GM04503 (cell line): ENCODE measurements around the gene HSD17B12.

Experiments
- DNase-seq: peaks from one replicate; pipeline ENCODE4 v3.0.0-alpha.2; 2012; ENCODE audit warnings: low read depth

The HSD17B12 gene

DNA sequence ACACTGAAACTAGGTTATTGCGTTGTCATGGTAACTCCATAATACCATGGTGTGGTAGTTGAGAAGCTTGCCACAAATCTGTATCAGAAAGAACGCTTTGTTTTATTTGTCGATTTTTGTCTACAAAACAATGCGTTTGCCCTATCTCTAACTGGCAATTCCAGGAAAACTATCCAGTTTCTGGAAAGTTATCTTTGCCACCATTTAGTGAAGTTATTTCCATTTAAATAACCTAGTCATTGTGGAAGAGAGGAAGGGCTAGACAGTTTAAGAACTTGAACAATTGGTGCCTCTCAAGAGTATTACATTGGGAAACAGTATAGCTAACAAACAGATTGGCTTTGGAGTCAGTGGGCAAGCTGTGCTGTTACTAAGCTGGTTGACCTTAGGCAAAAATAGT, 7.9 kb downstream of the HSD17B12 start:
- DNase-seq = no peak

GRCh38 chr11:43689167-43689566, 8.6 kb downstream of the HSD17B12 start:
- DNase-seq = no peak

DNA sequence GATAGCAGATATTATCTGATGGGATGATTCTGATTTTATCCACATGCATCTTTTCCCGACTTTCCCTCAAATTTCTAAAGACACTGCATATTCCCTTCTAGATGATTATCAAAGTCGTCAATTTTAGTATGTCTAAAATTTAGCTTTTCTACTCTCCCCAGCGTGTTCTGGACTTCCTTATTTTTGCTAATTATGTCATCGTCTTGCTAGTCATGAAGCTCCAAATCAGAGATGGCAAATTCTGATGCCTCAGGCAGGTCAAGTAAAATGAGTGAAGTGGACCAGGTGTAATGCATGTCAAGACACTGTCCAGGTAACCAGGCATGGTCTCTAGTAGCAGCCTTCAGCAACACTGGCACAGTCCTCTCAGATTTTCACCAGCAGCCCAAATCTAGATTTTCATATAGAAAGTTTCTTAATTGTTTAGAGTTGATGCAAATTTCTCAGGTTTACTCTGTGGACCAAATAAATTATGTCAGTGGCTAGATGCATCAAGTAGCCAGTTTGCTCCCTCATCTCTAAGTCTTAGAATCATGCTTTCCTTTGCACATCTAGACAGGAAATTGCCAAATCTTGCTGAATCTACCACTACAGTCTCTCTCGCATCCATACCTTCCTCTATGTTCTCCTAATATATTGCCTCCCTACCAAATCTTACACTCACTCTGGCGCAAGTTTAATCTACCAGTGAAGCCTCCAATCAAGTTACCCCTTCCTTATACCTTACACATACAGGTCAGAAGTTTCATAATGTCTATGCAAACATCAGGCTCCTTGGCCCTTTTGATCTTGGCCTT, 10.6 kb downstream of the HSD17B12 start:
- DNase-seq = no peak

GRCh38 chr11:43691806-43692205, 11.3 kb downstream of the HSD17B12 start:
- no peak for DNase-seq

DNA sequence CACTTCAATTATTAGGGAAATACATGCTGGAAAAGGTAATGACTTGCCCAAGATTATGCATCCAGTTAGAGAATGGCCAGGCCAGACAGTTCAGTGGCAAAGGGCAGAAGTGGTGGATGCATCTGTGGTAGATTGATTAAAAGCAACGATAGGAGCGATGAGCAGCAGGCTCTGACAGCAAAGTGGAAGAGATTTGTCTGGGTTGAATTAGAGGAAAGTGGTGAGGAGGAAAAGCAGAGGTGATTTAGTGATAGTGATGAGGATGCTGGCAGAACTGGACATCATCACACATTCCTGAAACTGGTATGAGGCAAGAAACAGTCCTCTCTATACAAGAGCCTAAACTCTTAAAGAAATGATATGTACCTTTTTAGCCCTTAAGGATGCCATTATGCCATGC, 12.5 kb downstream of the HSD17B12 start:
- no peak for DNase-seq

GRCh38 chr11:43693731-43694130, 13.2 kb downstream of the HSD17B12 start:
- DNase-seq = no peak

GRCh38 chr11:43694477-43694876, 13.9 kb downstream of the HSD17B12 start:
- no peak for DNase-seq

DNA sequence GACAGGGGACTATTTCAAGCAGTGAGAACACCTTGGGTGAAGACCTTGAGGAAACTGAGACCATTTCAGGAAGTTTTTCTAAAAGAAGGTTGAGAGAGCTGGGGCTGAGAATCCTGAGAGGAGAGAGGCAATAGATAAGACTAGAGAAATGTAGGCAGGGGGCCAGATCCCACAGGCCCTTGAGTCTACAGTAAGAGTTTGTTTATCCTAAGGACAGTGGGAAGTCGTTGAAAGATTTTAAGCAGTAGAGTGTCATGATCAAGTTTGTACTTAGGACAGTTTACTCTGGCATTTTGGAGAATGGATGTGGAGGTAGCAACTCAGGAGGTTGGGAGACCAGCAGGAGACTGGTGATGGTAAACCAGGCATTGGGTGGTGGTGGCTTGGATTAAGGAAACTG, 17.1 kb downstream of the HSD17B12 start:
- no peak for DNase-seq

- no peak for DNase-seq
These were observed 19.3 kb downstream of the HSD17B12 start for GRCh38 chr11:43699870-43700269.

GRCh38 chr11:43706631-43707030, 26.1 kb downstream of the HSD17B12 start:
- no peak for DNase-seq

GRCh38 chr11:43708776-43709175, 28.2 kb downstream of the HSD17B12 start:
- no peak for DNase-seq

DNA sequence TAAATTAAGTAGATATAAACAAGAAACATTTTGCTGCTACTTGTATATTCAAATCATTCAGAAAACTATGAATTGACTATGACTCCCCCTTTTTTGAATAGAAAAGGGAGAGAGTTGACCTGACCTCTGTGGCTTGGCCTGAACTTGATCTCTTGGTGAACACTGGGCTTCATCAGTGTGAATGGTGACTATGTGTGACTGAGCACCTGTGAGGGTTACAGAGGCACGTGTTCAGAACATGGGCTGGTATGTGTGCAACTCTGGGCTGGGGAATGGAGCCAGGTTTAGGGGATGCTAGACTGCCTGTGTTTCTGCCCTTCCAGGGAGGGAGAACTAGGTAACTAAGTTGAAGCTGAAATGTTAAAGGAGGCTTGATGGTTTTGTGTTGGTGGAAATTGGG, 29.2 kb downstream of the HSD17B12 start:
- no peak for DNase-seq

DNA sequence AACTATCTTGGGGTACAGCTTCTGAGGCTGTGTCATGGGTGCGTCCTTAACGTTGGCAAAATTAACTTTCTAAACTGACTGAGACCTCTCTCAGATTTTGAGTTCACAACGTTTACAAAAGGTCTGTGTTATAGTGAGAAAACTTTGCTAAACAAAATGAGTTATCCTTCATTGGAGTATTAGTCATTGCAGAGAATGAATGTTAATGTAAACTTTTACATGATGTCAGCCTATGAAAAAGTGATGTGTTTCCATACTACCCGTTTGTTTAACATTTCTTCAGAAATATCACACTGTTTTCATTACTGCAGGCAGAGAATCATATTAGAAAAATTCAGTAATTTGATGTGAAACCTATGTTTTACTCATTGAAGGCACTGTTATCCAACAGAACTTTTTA, 32.1 kb downstream of the HSD17B12 start:
- no peak for DNase-seq

GRCh38 chr11:43718373-43718772, 37.8 kb downstream of the HSD17B12 start:
- no peak for DNase-seq

DNA sequence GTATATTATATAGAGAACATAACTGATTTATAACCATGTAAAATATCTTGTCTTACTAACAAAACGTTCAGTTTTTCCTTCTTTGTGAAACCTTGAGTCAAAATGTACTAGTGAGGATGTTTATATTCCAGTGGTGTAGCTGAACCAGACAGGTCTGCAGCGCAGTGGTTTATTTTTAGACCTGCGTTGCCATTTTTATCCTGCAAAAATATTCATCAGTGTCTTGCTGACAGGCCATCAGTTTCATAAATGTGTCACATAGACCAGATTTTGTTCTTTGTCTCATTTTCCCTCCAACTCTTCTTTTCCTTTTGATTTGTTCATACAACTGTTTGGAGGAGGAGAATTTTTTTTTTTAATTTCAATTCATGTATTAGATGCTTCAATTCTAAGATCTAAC, 43.1 kb downstream of the HSD17B12 start:
- no peak for DNase-seq

GRCh38 chr11:43732225-43732624, 51.7 kb downstream of the HSD17B12 start:
- DNase-seq = no peak

GRCh38 chr11:43734256-43734655, 53.7 kb downstream of the HSD17B12 start:
- DNase-seq = no peak

GRCh38 chr11:43735115-43735514, 54.6 kb downstream of the HSD17B12 start:
- DNase-seq = no peak

DNA sequence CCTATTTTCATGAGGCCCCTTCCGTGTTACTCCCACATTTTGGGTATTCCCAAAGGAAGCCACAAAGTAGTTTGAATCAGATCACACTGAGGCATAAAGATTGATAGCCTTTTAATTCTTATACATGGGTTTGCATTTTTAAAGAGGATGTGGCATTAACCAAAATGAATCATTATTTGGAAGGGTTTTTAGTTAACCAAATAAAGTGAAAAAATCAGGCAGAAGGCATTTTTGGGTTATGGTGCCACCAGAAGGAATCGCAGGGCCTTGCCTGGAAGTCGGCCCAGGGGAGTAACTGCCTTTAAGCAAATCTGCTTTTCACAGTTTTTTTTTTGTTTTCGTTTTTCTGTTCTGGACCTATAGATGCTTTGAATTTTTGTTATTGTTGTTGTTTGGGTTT, 55.4 kb downstream of the HSD17B12 start:
- DNase-seq = peak; percentile 52

DNA sequence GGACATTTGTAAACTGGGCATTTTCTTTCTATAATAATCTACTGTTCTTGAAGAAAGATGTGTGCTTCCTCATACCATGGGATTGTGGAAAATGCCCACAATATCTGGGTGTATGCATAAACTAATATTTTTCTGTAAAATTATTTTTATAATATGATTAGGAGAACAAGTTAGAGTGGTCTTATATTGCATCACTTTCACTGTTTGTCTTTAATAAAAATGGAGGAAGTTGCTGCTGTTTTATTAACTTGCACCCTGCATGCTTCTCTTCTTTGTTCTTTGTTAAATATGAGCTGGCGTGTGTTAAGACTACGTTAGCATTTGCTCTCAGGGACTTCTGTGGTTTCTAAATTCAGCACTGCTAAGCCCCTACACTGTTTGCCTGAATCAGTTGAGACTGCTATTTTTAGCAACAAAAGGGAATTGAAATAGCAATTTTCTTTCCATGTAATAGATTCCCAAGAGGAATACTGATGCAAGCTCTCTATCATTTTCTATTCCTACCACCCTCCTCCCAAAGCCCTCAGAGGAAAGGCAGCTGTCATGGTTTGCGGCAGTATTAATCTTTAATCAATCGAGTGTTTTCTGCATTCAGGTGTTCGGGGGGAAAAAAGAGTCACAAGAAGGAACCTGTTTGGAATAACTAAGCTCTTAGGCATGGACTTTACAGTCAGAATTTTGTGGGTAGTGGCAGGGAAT, 56.1 kb downstream of the HSD17B12 start:
- DNase-seq = no peak

DNA sequence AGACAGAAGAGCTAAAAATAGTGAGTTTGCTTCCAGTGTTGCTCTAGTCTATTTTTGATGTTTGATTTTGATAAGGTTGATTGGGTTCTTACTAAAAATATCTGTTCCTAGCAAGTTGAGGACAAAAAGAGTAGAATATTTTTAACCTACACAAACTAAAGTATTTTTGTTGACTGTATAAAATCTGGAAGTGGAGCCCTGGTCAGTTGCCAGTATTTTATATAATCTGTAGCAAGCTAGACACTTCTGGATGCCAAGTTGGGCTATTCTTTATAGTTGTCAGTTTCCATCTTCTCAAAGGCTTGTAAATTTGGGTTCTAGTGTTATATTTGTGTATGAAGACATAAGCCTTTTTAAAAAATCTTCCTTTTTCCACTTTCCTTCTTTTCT, 56.7 kb downstream of the HSD17B12 start:
- no peak for DNase-seq

- peak; percentile 50 for DNase-seq
These were observed 58.3 kb downstream of the HSD17B12 start for GRCh38 chr11:43738600-43739409.

DNA sequence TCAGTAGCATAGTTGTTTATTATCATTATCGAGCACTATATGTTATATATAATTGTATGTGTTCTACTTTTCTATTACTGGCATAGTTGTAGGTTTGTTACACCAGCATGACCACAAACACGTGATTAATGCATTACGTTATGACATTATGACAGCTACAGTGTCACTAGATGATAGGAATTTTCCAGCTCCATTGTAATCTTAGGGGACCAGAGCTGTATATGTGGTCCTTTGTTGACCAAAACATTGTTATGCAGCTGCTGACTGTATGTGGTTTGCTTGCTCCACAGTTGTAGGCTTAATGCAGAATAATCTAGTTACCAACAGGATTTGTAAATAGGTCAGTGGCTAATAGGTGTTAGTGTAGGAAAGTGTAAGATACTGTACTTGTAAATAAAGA, 66.1 kb downstream of the HSD17B12 start:
- no peak for DNase-seq
